Inferior parietal cortex (tissue), 1 donor: Measurements from ENCODE around the gene PKD2L1.

ENCODE experiments used
- DNase-seq: peaks from one replicate; pipeline ENCODE4 v3.0.0-alpha.2; 2016; ENCODE audit errors: extremely low spot score

PKD2L1 gene

DNA sequence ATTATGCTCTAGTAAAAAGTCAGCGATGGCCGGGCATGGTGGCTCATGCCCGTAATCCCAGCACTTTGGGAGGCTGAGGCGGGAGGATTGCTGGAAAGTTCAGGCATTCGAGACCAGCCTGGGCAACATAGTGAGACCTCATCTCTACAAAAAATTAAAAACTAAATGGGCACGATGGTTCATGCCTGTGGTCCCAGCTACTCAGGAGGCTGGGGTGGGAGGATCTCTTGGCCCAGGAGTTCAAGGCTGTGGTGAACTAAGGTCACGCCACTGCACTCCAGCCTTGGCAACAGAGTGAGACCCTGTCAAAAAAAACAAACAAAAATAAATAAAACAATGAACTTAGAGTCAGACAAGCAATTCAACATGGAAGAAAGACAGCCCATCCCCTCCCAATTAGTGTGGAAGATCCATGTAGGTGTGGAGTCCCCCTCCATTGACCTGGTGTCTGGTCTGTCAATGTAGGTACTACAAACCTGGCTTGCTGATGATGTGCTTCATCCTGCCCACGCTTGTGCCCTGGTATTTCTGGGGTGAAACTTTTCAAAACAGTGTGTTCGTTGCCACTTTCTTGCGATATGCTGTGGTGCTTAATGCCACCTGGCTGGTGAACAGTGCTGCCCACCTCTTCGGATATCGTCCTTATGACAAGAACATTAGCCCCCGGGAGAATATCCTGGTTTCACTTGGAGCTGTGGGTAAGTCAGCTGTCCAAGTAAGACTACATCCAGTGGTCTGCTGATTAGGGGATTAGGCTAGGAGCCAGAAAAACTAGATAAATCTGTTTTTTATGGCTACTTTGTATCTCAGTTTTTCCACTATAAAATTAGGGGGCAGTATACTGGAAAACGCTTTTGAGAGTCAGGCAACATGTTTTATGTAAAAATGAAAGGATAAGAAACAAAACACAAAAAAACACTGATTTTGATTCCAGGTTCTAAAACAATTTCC, 26.3 kb upstream of the PKD2L1 start:
- no peak for DNase-seq

DNA sequence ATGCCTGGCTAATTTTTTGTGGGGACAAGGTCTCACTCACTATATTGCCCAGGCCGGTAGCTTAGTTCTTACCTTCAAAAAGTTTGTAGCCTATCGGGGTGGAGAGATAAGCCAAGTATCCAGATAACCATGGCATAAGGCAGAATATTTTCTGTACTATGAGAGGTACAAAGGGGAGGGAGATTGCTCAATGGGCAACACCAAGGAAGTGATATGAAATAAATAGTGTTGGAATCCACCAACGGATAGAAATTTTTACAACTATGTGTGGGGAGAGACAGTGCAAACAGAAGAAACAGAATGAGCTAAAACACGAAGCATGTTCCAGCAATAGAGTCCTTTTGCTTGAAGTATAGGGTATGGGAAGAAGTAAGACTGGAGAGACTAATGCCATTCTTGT, 25.1 kb upstream of the PKD2L1 start:
- DNase-seq: no peak

DNA sequence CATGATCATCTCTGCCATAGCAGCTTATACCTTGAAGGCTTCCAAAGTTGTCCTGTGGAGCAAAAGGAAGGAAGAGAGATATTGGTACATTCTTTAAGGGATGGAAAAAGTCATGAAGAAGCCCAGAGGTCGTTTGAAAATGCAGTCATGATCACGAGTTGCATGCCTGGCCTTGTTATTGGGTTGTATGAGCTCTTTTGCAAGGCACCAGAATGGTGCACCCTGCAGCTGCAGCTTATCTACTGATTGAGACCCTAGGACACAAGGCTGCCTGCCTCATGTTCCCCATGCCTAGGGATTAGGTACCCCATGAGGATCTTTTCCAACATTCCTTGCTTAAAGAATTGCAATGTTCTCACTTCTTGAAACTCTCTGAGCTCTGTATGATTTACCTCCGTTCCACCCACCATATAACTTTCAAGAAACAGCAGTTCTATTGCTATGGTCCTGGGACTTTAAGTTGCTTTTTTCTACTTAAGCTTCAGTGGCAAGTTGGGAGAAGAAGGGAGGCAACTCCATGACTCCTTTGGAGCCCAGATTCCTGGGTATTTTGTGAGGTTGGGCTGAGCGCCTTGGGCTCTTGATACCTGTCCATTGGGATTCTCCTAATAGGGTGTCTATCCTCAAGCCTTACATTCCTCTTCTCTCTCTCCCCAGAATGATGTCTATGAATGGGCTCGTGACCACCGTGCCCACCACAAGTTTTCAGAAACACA, 23.9 kb upstream of the PKD2L1 start:
- DNase-seq: no peak

DNA sequence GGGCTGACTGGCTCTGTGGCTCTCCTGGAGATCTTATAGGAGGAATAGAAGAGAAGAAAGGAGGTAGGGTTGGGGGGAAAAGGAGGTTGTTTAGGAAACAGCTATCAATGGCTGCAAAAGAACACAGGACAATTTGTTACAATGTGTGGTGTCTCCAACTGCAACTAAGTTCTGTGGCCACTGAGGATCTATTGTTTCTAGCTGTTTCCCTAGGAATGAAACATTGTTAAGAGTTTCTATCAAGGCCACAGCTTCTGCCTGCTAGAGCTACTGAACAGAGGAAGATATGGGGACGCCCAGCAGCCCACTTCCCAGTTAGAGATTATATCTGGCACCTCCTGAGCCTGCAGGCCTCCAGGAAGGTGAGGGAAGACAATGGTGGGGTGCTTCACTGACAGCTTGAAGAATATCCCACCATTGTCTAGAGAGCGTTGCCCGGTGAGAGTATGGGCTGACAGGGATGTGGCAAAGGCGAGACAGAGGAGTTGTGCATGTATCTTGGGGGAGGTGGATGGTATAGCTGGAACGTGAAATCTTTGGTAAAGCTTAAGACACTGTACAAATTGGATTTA, 21.0 kb upstream of the PKD2L1 start:
- DNase-seq: peak; percentile 51

DNA sequence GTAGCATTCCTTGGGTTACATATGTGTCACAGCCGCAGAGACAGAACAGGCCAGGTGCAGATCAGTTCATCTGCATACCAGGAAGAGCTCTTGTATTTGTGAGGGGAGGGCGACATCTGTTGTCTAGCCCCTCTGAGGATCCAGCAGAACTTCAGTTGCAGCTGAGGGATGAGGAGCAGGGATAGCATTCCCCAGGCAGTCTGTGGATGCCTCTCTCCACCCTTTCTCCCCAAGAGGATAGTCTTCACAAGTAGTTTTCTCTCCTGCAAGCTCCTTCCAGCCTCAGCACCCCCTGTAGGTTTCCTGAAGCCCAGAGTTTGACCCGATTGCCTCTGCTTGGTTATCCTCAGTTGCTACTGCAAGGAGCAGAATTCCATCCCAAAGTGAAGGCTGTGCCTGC, 19.6 kb upstream of the PKD2L1 start:
- no peak for DNase-seq

DNA sequence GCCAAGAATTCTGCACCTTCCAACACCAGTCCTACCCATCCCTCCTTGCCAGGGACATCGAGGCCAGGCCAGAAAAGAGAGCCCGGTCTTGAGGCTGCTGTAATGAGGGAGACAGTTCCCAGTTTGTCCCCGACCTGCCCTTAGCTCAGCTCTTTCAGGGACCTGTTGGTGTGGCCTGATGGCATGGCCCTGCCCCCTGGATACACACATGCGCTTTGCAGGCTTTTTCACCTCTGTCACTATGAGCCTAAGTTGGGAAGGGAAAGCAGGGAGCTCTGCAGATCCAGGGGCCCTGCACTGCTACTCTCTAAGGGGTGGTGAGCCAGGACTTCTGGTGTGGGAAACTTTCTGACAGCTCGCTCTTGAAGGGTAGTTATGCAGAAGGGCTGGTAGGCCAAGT, 19.1 kb upstream of the PKD2L1 start:
- DNase-seq: no peak

DNA sequence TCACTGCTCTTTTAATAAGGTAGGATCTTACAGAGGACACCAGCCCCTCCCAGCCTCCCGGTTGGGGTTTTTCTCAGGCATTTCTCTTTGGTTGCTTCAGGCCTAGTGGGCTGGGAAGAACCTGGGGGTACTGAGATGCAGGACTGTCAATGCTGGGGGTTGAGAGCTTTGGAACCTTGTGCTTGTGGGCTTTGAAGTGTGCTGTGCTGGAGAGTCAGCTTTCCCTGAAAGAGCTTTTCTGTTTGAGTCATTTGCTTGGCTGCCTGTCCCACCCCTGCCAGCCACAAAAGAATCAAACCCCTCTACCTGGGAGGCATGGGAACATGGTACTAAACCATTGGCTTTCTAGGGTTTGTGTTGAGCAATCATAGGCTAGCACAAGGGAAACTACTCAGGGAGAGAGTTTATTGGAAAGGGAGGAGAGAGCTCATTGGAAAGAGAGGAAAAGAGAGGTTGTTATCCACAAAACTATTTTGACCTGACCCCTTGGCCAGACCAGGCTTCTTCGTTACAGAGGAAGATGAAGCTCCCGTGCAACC, 18.4 kb upstream of the PKD2L1 start:
- no peak for DNase-seq

DNA sequence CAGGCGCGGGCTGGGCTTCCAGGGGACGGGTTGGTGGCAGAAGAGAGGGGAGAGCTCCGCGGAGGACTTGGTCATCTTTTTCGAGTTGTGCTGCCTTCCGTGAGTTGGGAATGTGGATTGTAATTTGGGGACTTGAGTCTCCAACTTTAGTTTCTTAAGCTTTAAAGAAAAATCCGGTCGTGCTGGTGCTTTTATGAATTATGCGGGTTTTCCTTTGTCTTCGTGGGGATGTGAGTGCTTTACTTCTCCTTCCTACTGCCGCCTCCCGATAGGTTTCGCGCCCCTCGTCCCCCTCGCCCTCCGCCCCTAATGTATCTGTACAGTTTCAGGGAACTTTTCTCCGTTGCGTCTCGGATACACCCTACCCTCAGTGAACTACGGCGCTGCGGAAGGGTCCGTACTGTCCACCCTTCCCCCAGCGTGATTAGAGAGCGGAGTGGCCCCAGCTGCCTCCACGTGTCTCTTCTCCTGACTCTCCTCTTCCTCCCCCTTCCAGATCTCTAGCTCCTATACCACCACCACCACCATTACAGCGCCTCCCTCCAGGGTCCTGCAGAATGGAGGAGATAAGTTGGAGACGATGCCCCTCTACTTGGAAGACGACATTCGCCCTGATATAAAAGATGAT, 17.7 kb upstream of the PKD2L1 start:
- no peak for DNase-seq

DNA sequence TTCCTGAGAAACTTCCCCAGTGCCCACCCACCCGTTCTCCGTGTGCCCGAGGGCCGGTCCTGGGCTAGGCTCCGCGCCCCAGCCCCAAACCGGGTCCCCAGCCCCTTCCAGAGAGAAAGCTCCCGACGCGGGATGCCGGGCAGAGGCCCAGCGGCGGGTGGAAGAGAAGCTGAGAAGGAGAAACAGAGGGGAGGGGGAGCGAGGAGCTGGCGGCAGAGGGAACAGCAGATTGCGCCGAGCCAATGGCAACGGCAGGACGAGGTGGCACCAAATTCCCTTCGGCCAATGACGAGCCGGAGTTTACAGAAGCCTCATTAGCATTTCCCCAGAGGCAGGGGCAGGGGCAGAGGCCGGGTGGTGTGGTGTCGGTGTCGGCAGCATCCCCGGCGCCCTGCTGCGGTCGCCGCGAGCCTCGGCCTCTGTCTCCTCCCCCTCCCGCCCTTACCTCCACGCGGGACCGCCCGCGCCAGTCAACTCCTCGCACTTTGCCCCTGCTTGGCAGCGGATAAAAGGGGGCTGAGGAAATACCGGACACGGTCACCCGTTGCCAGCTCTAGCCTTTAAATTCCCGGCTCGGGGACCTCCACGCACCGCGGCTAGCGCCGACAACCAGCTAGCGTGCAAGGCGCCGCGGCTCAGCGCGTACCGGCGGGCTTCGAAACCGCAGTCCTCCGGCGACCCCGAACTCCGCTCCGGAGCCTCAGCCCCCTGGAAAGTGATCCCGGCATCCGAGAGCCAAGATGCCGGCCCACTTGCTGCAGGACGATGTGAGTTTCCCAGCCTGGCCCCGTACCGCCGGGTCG, 16.9 kb upstream of the PKD2L1 start, which contains the start of gene SCD:
SCD (plus strand) TSS at position 469 of the 803 bp plus-strand sequence; CDS start at position 741, 272 bp downstream.
- DNase-seq: peak; percentile 94

DNA sequence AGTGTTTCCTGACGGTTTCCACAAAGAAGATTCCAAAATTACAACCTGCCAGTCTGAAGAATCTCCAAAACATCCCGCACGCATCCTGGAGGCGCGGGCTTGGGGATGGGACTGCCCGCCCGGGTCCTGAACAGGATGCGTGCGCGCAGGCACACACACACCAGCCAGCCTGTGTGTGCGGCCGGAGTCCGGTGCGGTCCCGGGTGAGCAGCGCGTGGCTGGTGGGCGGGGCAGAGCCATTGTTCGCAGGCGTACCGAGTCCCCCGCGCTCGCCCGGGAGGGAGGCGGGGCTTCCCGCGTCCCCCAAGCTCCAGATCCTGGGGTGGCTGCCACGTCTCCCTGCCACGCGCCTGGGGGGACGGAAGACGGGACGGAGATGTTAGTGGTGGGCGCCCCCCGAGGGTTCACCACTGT, 16.3 kb upstream of the PKD2L1 start:
- DNase-seq: peak; percentile 70

DNA sequence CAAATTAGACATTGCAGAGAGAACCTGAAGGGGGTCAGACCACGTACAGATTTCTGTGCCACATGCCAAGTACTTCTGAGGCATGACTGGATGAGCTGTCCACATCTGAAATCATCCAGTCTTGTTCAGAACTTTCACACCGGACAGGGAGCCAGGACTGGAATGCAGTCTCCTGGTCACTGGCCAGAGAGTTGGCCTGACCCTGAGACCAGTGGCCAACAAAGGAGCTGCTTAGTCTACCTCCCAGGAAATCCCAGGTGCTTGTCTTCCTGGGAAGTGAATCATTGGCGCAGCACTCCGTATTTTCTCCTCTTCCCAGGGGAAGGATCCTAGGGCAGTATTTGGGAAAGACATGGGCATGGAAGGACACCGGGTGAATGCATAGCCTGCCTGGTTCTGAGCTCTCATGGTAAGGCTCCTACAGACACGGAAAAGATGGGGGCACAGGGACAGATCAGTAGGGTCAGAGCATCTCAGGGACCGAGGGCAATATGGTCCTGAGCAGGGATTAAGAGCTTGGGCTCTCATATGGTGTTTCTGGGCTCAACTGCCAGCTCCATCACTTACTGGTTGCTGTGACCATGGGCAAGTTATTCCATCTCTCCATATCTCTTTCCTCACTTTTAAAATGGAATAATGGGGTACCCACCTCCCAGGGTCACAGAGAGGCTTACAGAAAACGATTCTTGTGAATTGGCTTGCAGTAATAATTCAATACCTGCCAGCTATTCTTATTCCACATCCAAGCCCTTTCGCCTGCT, 15.7 kb upstream of the PKD2L1 start:
- DNase-seq: no peak

DNA sequence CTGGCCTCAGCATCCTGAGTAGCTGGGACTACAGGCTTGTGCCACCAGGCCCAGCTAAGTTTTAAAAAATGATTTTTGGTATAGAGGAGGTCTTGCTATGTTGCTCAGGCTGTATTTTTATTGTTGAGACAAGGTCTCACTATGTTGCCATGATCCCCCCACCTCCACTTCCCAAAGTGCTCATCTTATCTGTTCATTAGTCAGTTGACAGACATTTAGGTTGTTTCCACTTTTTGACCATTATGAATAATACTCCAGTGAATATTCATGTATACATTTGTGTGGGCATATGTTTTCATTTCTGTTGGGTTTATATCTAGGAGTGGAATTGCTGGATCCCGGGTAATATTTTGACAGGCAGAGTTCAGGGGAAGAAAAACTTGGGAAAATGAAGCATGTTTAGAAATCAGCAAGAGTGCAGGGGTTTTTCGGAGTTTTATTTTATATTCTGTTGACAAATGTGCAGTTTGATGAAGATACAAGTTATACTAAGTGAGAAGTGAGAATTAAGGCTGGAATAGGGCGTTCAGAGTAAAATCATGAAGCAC, 14.3 kb upstream of the PKD2L1 start:
- no peak for DNase-seq

DNA sequence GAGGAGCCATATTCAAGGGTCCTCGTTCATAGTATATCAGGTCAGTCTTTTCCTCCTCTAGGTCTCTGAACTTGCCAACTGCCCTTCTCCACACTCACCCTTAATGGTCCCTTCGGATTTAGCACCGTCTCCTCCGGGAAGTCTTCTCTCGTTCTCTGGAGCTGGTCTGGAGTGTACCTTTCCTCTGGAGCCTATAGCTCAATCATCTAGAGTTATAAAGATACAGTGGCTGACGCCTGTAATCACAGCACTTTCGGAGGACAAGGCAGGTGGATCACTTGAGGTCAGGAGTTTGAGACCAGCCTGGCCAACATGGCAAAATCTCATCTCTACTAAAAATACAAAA, 12.6 kb upstream of the PKD2L1 start:
- DNase-seq: no peak

DNA sequence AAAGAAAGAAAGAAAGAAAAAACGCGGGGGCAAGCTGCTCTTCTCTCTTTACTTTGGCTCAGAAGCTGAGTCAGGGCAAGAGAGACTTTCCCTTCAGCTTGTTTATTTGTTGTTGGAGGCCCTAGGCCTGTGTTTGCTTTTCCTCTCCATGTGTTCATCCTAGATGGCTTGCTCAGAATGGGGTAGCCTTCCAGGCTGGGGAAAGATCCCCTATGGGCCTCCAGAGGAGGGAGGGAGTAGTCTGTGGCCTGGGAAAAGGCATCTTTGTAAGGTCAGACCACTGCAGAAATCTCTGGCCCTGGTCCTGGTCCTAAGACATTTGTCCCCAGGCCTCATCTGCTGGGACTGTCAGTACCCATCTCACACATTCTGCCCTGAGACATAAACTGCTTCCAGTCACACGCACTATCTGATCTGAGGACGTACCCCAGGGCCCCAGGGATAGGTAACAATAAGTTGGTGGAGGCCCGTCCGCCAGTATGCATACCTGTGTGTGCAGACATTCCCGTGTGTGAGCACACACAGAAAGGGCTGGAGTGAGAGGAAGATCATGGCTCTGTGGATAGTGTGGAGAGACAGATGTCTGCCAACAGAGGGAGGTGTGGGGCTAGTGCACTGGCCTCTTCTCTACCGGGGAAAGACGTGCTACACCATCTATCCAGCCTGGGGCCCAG, 12.1 kb upstream of the PKD2L1 start:
- DNase-seq: peak; percentile 59

DNA sequence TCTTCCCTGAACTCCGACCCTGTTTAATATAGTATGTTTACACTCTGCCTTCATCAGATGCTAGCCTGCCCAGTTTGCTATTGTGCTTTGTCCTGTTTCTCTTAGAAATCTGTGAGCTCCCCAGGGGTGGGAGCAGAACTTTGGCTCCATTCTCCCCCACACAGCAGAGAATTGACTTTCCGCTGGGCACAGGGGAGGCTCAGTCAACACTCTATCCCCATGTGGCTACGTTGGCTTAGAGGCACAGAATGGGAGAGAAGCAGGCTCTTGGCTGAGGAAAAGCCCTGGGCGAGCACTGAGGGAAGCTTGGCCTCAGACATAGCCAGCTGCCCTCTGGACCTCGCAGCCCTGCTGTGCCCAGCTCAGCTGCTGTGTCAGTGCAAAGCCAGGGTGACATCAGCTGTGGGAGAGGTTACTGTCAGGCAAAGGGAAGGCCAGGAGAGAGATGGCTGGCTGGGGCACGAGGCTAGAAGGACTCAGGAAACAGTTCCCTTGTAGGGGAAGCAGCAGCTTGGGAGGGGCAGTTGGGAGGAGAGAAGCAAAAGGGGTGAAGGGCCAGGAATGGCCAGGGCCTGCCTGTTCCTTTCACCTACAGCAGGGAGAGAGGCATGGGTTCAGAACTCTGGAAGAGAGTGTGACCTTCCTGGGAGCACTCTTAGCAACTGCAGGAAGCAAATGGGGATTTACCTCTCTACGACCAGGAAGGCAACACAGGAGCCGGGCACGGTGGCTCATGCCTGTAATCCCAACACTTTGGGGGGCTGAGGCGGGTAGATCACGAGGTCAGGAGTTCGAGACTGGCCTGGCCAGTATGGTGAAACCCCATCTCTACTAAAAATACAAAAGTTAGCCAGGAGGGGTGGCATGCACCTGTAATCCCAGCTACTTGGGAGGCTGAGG, 11.2 kb upstream of the PKD2L1 start:
- DNase-seq: peak; percentile 60

DNA sequence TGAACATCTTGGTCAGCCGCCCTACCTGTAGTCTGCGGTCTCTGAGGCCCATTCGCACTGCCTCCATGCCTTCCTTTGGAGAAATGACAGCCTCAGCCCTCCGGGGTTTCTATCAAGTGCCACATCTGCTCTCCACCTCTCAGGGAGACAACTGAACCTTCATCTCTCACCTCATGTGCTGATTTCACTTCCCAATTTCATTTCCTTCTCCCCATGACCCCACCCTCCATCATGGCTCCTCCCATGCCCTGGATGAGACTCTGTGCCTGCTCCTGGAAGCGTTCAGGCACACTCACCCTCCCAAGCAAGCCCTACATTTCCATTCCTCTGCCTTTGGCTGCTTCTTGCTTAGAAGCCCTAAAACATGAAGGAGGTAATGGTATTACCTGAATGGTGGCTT, 9.2 kb upstream of the PKD2L1 start:
- no peak for DNase-seq

DNA sequence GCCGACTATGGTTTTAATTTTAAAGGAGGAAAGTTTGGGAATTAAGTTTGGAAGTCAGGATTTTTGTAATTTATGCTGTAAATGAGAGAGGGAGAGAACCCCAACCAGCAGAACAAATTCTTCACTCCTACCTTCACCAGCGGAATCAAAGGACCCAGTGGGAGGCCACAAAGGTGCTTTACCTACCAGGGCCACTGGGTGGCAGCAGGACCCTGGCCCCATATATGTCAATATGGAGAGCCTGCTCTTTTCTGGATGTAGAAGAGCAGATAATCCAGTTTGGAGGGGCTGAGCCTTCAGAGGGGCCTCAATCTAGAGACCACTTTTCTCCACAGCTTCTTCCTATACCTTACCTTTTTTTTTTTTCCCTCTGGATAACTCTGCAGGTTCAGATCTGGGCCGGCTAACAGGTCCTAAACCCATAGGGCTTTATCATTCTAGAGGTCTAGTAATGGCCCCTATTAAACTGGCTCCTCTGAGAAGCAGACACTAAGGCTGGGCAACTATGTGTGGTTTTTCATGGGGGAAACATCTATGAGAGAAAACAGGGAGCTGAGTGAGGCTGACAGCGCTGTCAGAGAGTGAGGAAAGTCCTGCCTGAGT, 8.5 kb upstream of the PKD2L1 start:
- peak; percentile 85 for DNase-seq

DNA sequence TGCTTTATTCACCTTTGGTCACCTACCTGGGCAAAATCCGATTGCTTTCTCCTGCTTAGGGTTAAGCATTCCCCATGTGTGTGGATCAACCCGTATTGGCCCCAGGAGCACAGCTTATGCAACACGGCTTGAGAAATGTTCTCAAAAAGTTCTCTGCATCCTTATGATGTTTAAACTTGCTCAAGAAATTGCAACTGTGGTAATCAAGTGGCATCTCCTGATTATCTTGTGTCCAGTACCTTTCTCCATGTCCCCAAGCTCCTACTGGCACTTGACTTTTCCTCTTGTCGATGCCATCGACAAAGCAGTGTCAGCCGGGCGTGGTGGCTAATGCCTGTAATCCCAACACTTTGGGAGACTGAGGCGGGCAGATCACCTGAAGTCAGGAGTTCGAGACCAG, 4.7 kb upstream of the PKD2L1 start:
- no peak for DNase-seq
